HG02852 (cell line): Measurements from ENCODE around the gene COQ5.
A peak's percentile ranks its signal among the peaks of the same experiment; 100 is the strongest.
"Not testable (repeated sequence)": the region's sequence is repeated elsewhere in the genome, so short reads cannot be mapped to it uniquely, and the experiment has no call there.

ENCODE experiments used
- ATAC-seq: cut with Tn5 transposase; IDR thresholded peaks from one replicate; pipeline ENCODE4 v1.9.1; 2021; ENCODE audit warnings: mild to moderate bottlenecking, moderate library complexity; ENCODE audit not compliant: unreplicated experiment

The COQ5 gene, protein sequence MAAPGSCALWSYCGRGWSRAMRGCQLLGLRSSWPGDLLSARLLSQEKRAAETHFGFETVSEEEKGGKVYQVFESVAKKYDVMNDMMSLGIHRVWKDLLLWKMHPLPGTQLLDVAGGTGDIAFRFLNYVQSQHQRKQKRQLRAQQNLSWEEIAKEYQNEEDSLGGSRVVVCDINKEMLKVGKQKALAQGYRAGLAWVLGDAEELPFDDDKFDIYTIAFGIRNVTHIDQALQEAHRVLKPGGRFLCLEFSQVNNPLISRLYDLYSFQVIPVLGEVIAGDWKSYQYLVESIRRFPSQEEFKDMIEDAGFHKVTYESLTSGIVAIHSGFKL

DNA sequence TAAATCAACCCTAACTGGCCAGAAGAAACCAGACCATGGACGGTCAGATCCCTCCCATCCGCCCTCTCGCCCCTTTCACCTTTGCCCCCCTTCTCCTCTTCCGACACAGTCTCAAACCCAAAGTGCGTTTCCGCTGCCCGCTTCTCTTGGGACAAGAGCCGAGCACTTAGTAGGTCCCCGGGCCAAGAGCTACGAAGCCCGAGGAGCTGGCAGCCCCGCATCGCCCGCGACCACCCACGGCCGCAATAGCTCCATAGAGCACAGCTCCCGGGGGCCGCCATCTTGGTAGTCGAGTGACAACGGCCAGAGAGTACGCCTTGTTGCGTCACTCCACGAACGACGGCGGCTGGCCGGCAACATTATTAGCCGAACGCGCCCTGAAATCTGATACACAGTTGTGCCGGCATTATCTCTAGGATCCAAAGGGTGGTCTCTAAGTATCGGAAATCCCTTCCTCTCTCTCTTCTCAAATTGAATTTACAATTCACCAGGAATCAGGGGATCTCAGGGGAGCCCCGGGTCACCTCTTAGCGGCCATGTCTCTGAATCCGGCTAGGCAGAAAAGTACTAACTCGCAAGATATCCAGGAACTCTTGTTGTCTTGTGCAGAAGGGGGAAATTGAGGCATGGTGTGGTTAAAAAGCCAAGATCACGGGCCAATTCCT lies at the start of gene COQ5:
TSS of gene COQ5 (minus strand) at position 298 of the 665 bp plus-strand sequence. CDS start at position 281, 17 bp downstream.
- ATAC-seq = peak; percentile 72

DNA sequence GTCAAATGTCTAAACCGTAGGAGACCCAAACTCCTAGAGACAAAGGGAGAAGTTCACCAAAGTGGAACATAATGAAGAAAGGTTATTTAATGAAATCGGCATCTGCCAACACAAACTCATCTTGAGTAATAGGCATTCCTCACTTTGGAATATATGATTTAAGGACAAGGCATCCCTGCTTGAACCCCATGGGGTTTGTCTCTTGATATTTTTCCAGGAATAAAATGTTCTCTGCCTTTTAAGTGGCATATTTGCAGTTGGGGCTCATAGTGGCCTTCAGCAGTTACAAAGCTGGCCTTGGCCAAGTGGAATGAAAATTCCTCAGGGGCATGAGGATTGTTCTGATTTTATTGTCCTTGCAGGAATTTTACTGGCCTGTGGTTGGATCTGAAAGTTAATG lies 45.1 kb upstream of the COQ5 start:
- ATAC-seq = no peak

DNA sequence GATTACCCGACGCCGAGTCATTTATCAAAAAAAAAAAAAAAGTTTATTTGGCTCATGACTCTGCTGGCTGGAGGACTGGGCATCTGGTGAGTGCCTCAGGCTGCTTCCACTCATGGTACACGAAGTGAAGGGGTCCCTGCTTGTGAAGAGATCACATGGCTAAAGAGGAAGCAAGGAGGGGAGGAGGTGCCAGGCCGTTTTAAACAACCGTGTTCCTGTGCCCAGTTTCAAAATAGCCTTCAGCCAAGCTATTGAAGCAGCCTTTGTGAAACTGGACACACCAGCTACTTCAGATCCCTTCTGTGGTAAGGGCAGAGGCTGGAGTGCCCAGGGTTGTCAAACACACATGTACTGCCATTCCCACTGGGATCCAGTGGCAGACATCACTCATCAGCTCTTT lies 44.6 kb upstream of the COQ5 start:
- no peak for ATAC-seq

DNA sequence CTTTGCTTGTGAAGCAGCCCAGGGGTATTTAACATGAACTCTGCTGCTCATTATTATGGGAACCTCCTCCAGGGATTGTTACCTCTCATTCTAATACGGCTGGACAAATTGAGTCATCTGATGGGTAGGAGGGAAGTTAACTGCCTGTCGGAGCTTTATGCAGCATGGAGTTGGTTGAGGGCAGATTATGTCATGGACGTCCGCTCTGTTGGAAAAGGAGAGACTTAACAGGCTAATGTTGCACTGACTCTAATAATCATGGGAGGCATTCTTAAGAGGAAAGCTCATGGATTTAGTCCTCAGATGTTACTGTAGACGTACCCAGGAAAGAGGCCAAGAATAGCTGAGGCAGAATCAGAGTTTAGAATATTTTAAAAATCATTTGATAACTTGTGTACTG lies 42.3 kb upstream of the COQ5 start:
- ATAC-seq = no peak

DNA sequence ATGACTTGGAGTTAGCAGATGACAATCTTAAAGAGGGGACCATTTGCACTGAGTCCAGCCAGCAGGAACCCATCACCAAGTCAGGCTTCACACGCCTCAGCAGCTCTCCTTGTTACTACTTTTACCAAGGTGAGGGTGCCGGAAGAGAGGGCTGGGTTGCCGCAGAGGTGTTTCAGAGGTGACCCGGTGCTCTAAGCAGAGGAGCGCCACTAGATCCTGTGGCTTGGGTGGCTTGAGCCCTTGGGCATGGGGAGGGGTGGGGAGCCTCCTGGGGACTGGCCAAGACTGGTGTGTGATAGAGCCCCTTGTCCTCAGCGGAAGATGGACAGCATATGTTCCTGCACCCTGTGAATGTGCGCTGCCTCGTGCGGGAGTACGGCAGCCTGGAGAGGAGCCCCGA lies 34.5 kb upstream of the COQ5 start:
- no peak for ATAC-seq

DNA sequence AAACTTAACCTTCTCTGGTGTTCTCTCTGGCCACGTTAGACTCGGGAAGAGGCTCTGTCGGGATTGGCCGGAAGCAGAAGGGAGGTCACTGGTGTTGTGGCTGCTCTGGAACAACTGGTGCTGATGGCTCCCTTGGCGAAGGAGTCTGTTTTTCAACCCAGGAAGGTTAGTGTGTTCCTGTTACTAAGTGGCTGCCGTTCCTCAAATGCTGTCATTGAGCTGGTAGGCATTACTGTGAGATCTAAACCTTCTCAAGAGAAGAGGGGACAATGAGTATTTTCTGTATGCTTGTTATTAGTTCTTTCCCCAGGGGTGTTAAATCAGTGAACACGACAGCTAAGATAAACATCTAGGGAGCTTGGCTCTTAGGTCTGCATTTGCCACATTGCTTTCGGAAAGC lies 33.9 kb upstream of the COQ5 start:
- no peak for ATAC-seq

DNA sequence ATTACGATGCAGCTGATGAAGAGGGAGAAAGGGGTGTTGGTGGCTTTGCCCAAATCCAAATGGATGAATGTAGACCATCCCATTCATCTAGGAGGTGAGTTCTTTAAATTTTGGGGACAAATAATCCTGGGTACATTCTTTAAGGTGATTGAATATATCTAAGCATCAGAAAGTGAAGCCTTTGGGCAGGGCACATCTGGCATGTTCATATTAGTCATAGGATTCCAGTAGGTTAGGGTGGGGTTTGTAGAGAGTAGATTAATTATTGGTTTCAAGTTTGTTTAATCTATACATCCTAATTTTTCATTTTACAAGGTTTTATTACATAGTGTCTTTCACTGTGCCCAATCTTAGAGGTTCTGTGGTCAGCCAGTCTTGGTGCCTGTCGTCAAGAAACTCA lies 28.6 kb upstream of the COQ5 start:
- no peak for ATAC-seq

DNA sequence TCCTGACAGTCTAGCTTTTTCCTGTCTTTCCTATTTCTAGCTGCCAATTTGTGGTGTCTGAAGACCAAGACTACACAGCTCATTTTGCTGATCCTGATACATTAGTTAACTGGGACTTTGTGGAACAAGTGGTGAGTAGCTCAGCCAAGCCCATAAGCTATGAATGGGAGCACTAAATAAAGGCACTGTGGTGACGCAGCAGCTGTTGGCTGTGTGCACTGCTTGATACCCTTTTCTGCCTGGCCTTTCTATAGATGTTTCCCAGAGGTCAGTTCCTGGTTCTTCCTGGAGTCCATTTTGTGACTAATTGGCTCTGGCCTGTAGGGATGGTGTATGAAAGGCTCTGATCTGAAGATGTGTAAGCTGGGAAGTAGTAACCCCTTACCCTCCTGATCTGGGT lies 25.7 kb upstream of the COQ5 start:
- no peak for ATAC-seq

DNA sequence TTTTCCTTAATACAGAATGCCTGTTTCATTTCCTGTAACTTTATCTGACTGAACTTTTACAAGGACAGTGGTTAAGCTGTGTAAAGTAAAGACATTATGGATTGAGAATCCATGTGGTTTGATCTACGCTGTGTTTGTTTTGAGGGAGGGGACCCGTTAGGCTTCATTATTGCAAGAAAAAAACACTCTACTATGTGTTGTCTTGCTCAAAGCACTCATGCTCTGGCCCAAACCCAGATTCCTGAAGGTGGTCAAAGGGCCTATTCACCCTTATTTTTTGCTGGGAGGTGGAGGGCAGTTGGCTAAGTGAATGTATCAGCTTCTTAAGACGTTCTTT lies 17.1 kb upstream of the COQ5 start:
- no peak for ATAC-seq

DNA sequence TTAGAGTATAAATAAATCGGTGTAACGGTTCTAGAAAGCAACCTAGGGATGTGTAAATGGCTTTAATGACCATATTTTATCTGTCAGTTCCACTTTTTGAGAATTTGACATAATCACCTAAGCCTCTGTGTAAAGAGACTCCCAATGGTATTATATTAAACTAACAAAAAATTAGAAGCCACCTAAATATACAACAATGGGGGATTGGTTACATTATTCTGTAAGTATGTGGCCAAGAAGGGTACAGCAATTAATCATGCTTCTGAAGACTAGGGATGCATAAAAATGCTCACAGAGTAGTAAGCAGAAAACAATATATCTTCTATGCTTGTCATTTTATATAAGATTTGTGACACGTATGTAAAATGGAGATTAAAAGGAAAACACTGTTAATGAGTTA lies 15.7 kb upstream of the COQ5 start:
- ATAC-seq = no peak

DNA sequence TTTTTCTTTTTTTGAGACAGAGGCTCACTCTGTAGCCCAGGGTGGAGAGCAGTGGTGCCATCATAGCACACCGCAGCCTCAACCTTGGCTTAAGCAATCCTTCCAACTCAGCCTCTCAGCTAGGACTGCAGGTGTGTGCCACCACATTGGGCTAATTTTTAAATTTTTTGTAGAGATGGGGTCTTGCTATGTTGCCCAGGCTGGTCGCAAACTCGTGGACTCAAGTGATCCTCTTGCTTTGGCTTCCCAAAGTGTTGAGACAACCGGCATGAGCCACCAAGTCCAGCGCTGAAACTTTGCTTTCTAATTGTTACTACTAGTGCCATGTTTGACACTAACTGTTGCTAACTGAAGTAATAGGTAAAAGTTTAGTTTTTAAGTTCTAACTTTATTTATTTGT lies 13.2 kb upstream of the COQ5 start:
- ATAC-seq = no peak

DNA sequence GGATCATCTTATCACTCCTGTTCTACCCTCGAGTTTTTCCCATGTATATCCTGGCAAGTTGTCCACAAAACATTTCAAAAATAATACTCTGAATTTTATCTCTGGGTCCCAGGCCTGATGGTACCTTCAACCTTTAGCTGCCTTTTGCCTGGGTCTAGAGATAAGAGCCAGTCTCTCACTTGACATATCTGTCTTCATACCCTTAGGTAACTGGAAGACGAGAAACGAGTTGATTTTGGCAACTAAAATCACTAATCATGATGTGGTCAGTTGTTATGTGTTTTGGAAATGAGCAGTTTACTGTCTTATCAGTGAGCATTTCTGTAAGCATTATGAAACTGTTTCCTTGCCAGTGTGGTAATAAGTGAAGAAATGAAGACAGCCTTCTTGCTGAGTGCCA lies 11.5 kb upstream of the COQ5 start:
- no peak for ATAC-seq

DNA sequence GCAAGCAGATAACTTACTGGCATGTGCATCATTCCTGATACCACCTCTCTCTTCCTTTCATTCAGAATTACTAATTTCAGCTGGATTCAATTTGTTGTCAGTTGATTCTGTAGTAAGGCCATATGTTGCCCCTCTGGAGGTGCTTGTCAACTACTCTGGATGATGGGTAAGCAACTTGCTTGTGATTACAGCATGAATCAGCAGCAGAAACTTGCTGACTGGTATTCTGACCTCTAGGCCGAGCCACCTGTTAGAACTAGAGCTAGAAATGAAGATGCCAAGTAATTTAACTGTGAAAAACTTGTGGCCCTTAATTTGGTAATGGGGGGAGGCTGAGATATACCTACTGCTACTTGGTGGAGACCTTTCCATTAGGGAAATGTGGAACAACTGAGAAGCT lies 10.3 kb upstream of the COQ5 start:
- ATAC-seq = no peak

DNA sequence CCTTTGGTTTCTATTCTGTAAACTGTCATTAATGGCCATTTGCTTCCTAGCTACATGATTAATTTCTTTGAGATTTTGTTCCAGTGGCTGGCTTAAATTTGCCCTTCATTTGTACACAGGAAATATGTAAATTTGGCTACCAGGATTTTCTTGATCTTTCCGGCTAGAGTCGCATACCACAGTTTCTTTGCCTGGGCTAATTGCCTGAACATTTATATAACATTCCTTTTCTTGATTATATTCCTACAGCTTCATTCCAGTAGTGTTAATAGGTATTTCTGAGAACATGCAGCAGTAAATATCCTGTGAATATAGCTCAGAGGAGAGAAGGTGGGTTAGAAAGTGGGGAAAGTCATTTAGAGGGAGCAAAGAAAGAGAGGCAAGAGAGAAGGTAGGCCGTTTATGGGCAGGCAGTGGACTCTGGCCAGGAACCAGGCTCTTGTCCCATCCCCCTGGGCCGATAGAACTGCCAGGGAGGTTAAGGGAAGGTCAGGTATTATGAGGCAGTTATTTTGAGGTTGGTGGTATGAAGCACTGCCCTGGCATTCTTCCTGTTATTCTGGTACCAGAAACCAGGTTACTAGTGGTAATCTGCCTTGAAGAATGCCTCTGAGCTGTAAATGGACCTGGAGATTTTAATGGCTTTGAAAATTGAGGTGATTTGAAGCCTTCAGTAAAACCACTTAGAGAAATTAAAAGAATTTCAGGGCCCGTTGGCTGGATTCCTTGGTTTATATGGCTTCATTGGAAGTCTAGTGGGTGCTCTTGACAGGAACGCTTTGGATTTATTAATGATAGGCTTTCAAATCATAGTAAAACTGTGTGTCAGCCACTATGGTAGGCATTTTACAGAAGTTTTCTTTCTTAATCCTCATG lies 9.6 kb upstream of the COQ5 start:
- no peak for ATAC-seq

DNA sequence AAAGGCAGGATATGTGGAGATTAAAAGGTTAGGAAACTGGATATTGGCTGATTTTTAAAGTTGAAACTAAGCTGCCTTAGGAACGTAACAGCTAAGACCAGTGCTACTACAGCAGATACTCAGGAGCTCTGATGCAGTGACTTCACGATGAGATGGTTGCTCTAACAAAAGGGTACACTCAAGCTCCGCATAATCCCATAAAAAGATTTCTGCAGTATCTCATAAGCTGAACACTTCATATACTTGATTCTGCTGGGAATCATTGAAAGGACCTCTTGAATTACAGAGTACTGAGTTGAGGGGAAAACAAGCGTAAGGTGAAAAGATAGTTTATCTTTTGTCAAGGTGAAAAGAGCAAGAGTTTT lies 8.9 kb upstream of the COQ5 start:
- ATAC-seq = no peak

DNA sequence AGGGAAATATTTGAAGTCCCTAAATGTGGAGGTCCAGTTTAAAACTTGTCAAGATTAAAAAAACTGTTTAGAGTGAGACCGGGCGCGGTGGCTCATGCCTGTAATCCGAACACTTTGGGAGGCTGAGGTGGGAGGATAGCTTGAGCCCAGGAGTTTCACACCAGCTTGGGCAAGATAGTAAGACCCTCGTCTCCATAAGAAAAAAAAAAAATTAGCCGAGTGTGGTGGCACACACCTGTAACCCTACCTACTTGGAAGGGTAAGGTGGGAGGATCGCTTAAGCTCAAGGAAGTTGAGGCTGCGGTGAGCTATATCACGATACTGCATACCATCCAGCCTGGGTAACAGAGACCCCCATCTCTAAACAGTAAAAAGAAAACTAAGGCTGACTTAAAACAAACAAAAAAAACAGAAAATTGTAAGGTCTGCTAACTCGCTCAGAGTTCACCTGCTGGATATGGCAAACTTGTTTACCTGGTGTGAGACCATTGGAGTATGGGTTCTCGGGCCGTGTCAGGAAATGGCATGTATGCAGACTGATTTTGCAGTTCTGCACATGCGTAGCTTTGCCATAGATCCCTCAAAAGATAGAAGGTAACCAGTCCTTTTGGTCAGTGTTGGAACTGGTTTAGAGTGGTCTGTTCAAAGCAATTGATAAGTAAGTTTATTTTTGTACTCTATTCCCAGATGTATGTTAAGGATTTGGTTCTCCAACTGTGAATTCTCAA lies 7.3 kb upstream of the COQ5 start:
- no peak for ATAC-seq

DNA sequence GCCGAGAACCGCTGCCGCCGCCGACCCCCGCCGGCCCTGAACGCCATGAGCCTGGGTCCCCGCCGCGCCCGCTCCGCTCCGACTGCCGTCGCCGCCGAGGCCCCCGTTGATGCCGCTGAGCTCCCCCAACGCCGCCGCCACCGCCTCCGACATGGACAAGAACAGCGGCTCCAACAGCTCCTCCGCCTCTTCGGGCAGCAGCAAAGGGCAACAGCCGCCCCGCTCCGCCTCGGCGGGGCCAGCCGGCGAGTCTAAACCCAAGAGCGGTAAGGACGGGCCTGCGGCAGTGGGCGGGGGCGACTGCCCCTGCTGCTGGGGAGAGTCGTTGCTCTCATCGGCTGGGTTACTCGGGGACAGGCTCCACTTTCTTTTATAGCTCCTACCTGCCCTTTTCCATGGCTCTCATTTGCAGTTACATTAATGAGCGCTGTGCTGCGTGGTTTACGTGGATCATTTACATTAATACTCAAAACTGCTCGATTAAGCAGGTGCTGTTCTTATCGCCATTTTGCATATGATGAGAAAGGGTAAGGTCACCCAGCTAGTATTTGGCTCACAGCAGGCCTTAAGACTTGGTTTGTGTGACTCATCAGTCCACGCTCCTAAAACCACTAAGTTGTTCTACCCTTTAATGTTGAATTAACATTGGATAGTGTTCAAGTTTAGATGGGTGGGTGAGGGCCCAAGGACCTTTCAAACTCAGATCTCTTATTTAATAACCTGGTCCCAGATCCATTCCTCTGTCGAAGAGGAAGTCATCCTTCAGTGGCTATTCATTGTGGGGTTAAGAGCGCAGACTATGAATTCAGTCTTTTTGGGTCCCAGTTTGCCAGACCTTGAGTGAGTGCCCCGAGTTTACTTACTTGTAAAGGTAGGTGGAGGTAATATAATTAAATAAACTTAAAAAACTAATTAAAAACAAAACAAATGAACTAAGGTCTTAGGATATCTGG lies 6.0 kb upstream of the COQ5 start:
- ATAC-seq = no peak

DNA sequence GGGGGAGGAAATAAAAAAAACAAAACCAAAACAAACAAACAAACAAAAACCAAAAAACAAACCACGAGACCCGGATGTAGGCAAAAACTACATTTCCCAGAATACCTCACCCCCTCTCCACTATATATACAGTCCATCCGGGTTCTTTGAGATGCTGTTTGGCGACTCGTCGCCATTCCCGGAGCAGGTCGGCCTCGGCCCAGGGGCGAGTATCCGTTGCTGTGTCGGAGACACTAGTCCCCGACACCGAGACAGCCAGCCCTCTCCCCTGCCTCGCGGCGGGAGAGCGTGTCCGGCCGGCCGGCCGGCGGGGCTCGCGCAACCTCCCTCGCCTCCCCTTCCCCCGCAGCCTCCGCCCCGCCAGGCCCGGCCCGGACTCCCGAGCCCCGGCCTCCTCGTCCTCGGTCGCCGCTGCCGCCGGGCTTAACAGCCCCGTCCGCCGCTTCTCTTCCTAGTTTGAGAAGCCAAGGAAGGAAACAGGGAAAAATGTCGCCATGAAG lies 5.3 kb upstream of the COQ5 start, which contains the start of gene RNF10:
TSS of gene RNF10 (plus strand) at position 154 of the 500 bp plus-strand sequence. CDS start 456 bp downstream, outside the sequence.
- ATAC-seq = no peak

DNA sequence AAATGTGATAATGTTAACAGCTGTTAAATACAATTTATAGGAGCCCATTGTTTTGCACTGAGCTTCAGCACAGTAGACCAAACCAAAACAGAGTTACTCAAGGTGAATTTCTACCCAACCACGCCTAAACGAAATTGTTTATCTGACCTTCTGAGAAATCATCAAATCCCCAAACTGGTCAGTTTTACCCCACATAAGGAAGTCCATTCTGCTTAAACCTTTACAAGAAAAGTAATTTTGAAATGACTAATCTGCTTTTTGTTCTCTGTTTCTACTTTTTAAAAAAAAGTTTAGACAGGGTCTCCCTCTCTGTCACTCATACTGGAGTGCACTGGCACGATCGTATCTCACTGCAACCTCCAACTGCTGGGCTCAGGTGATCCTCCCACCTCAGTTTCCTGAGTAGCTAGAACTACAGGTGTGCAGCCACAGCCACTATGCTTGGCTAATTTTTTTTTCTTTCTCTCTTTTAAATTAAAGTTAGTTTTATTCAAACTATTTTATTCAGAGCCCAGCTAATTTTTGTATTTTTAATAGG lies 3.8 kb upstream of the COQ5 start:
- no peak for ATAC-seq

DNA sequence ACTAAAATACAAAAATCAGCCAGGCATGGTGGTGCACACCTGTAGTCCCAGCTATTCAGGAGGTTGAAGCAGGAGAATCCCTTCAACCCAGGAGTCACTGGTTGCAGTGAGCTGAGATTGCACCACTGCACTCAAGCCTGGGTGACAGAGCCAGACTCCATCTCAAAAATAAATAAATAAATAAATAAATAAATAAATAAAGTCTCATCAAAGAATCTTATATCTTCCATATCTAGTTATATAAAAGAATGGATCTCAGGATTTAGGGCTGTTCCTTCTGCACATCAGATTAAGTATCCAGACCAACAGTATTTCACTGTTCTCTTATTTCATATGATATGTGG lies 1.4 kb upstream of the COQ5 start:
- not testable (repeated sequence) for ATAC-seq
